HEK293 (cell line): Measurements from ENCODE around the gene KIF23.
A peak's percentile ranks its signal among the peaks of the same experiment; 100 is the strongest.

Experiments
- CTCF ChIA-PET: fragments of 350-600 bp; formaldehyde crosslinking; extraction: SDS; loops from one replicate; lab custom pipeline; 2021; ENCODE audit warnings: antibody characterized with exemption; lab: Yijun Ruan, JAX
- POLR2A ChIA-PET: fragments of 300-600 bp; formaldehyde crosslinking; extraction: SDS; loops from one replicate; lab custom pipeline; 2020; ENCODE audit warnings: antibody characterized with exemption, inconsistent platforms; lab: Yijun Ruan, JAX
- H3K27ac ChIP-seq: fragments of 200-500 bp; sonication (Bioruptor generic); 2 replicates; pipeline ENCODE4 v1.5.1; 2014; ENCODE audit warnings: low read depth, low read length, control low read depth, inconsistent platforms; ENCODE audit errors: extremely low read depth
- H3K36me3 ChIP-seq, 2 experiments: fragments of 200-500 bp in 1 of 2; sonication (Bioruptor generic) in 1 of 2; 1 replicate in 1 of 2; 2 replicates in 1 of 2; pipeline ENCODE4 v1.5.1; 2014 to 2017; ENCODE audit warnings: inconsistent platforms in 2 of 2, low read length in 2 of 2; ENCODE audit not compliant: control insufficient read depth in 2 of 2, insufficient read depth in 1 of 2
- H3K4me1 ChIP-seq: fragments of 200-500 bp; sonication (Bioruptor generic); 2 replicates; pipeline ENCODE4 v1.5.1; 2014; ENCODE audit warnings: mild to moderate bottlenecking, low read length, inconsistent platforms; ENCODE audit not compliant: control insufficient read depth, insufficient read depth
- H3K4me3 ChIP-seq: 2 replicates; pipeline ENCODE4 v1.5.1; 2011; ENCODE audit warnings: low read depth, mild to moderate bottlenecking, control low read depth, low read length, moderate library complexity
- H3K9me3 ChIP-seq: fragments of 200-500 bp; sonication (Bioruptor generic); 2 replicates; pipeline ENCODE4 v1.5.1; 2014; ENCODE audit warnings: low read depth, low read length, inconsistent platforms; ENCODE audit not compliant: control insufficient read depth, insufficient read depth
- PRDM10 ChIP-seq: fragments of 450-650 bp; formaldehyde crosslinking; IDR thresholded peaks from 2 replicates; pipeline ENCODE4 v1.5.1; 2016; ENCODE audit warnings: missing biosample characterization, missing genetic modification characterization
- SCRT1 ChIP-seq: fragments of 450-650 bp; formaldehyde crosslinking; IDR thresholded peaks from 2 replicates; pipeline ENCODE4 v1.5.1; 2016; ENCODE audit warnings: missing biosample characterization, missing genetic modification characterization, borderline replicate concordance
- SP7 ChIP-seq: fragments of 450-650 bp; formaldehyde crosslinking; IDR thresholded peaks from 2 replicates; pipeline ENCODE4 v1.5.1; 2016; ENCODE audit warnings: missing biosample characterization, missing genetic modification characterization
- ZNF132 ChIP-seq: fragments of 450-650 bp; formaldehyde crosslinking; IDR thresholded peaks from 2 replicates; pipeline ENCODE4 v1.5.1; 2017; ENCODE audit warnings: missing biosample characterization, missing genetic modification characterization, borderline replicate concordance
- ZNF18 ChIP-seq: fragments of 450-650 bp; formaldehyde crosslinking; IDR thresholded peaks from 2 replicates; pipeline ENCODE4 v1.5.1; 2016; ENCODE audit warnings: missing biosample characterization, missing genetic modification characterization
- ZNF354C ChIP-seq: fragments of 450-650 bp; formaldehyde crosslinking; IDR thresholded peaks from 2 replicates; pipeline ENCODE4 v1.5.1; 2016; ENCODE audit warnings: missing biosample characterization, missing genetic modification characterization, low read depth, borderline replicate concordance
- ZNF362 ChIP-seq: fragments of 450-650 bp; formaldehyde crosslinking; IDR thresholded peaks from 2 replicates; pipeline ENCODE4 v1.5.1; 2016; ENCODE audit warnings: missing biosample characterization, missing genetic modification characterization
- ZNF433 ChIP-seq: fragments of 450-650 bp; formaldehyde crosslinking; IDR thresholded peaks from 2 replicates; pipeline ENCODE4 v1.5.1; 2016; ENCODE audit warnings: missing biosample characterization, missing genetic modification characterization, low read depth
- ZNF501 ChIP-seq: fragments of 450-650 bp; formaldehyde crosslinking; IDR thresholded peaks from 2 replicates; pipeline ENCODE4 v1.5.1; 2016; ENCODE audit warnings: missing biosample characterization, missing genetic modification characterization
- ZNF510 ChIP-seq: fragments of 450-650 bp; formaldehyde crosslinking; IDR thresholded peaks from 2 replicates; pipeline ENCODE4 v1.5.1; 2018; ENCODE audit warnings: mild to moderate bottlenecking, missing genetic modification characterization, missing biosample characterization; ENCODE audit not compliant: insufficient replicate concordance
- ZNF513 ChIP-seq: fragments of 450-650 bp; IDR thresholded peaks from 2 replicates; pipeline ENCODE4 v1.5.1; 2018; ENCODE audit warnings: missing biosample characterization, missing genetic modification characterization
- ZNF624 ChIP-seq: fragments of 450-650 bp; formaldehyde crosslinking; IDR thresholded peaks from 2 replicates; pipeline ENCODE4 v1.5.1; 2017; ENCODE audit warnings: missing biosample characterization, missing genetic modification characterization
- ZNF664 ChIP-seq: fragments of 450-650 bp; formaldehyde crosslinking; IDR thresholded peaks from 2 replicates; pipeline ENCODE4 v1.5.1; 2016; ENCODE audit warnings: missing biosample characterization, missing genetic modification characterization
- ZNF837 ChIP-seq: fragments of 450-650 bp; formaldehyde crosslinking; IDR thresholded peaks from 2 replicates; pipeline ENCODE4 v1.5.1; 2016; ENCODE audit warnings: missing biosample characterization, missing genetic modification characterization
- TF ChIP-seq, protein P1 (sequence below): fragments of 450-650 bp; formaldehyde crosslinking; IDR thresholded peaks from 2 replicates; pipeline ENCODE4 v1.5.1; 2017; ENCODE audit warnings: missing biosample characterization, missing genetic modification characterization

Gene KIF23

GRCh38 chr15:69466733-69467132 lies 52.6 kb downstream of the KIF23 start:
- POLR2A ChIA-PET: interaction anchor here (1.0 to 2.9 kb wide), 3 partner anchors 9 to 53 kb away, joined by 3 to 19 read pairs (median 5); partner anchors contain the start of genes KIF23 and RPLP1
- Histone ChIP-seq H3K9me3 (no peaks in the 10 kb centered on the region), H3K4me3 (no peak overlapping the region), H3K4me1 (peaks cover 21% of the 10 kb centered on the region), H3K36me3 (no peaks in the 10 kb centered on the region)
- CTCF ChIA-PET: interaction anchor here (0.6 to 6.5 kb wide), 14 partner anchors 9 to 1038 kb away, joined by 3 to 65 read pairs (median 4); partner anchors contain the start of gene RPLP1
- TF ChIP-seq ZNF354C (tag by site-specific recombination) (no peak), ZNF664 (tag by site-specific recombination) (peak; percentile 96)
- TF ChIP-seq, all 188 proteins: peak for 1
- H3K27ac ChIP-seq: no peak overlapping the region

DNA sequence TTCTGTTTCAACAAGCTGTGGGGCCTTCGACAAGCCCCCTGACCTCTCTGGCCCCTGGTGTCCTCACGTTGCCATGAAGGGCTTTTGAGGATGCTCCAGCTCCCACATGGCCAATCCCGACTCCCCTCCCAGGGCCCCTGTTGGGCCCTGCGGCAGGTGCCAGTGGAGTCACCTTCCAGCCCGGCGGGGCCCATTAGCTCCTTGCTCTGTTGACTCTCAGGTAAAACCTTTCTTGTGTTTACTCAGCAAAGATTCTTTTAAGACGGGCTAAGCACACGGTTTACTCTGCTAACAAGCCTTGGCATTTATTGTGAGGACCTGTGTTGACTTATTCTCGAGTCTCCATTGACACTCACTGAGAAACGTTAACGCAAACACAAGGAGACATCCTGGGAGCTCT lies 53.5 kb downstream of the KIF23 start:
- Histone ChIP-seq H3K36me3 (no peaks in the 10 kb centered on the region), H3K27ac (peak overlapping the region; percentile 60), H3K4me1 (peaks cover 21% of the 10 kb centered on the region), H3K4me3 (no peak overlapping the region), H3K9me3 (no peaks in the 10 kb centered on the region)
- ChIA-PET POLR2A (interaction anchor here (0.6 to 3.3 kb wide), 5 partner anchors 10 to 632 kb away, joined by 3 to 26 read pairs (median 4); partner anchors contain the start of gene RPLP1), CTCF (interaction anchor here (0.7 to 6.5 kb wide), 10 partner anchors 10 to 1020 kb away, joined by 3 to 65 read pairs (median 3); no protein-coding TSS in a partner anchor)
- TF ChIP-seq ZNF501 (tag by site-specific recombination): no peak
- TF ChIP-seq ZNF362: no peak
- TF ChIP-seq ZNF837 (tag by site-specific recombination): no peak
- TF ChIP-seq ZNF132 (tag by site-specific recombination): no peak
- no peak for TF ChIP-seq ZNF624 (tag by site-specific recombination)
- TF ChIP-seq, protein P1, sequence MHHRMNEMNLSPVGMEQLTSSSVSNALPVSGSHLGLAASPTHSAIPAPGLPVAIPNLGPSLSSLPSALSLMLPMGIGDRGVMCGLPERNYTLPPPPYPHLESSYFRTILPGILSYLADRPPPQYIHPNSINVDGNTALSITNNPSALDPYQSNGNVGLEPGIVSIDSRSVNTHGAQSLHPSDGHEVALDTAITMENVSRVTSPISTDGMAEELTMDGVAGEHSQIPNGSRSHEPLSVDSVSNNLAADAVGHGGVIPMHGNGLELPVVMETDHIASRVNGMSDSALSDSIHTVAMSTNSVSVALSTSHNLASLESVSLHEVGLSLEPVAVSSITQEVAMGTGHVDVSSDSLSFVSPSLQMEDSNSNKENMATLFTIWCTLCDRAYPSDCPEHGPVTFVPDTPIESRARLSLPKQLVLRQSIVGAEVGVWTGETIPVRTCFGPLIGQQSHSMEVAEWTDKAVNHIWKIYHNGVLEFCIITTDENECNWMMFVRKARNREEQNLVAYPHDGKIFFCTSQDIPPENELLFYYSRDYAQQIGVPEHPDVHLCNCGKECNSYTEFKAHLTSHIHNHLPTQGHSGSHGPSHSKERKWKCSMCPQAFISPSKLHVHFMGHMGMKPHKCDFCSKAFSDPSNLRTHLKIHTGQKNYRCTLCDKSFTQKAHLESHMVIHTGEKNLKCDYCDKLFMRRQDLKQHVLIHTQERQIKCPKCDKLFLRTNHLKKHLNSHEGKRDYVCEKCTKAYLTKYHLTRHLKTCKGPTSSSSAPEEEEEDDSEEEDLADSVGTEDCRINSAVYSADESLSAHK (tag by site-specific recombination): no peak

- ChIA-PET POLR2A (interaction anchor here (0.9 to 3.3 kb wide), 3 partner anchors 11 to 52 kb away, joined by 3 to 26 read pairs (median 5); partner anchors contain the start of gene RPLP1), CTCF (interaction anchor here (0.6 to 6.5 kb wide), 10 partner anchors 9 to 1020 kb away, joined by 3 to 65 read pairs (median 4); no protein-coding TSS in a partner anchor)
- H3K4me1 ChIP-seq: peaks cover 18% of the 10 kb centered on the region
- no peaks in the 10 kb centered on the region for H3K36me3 ChIP-seq
- peak overlapping the region; percentile 60 for H3K27ac ChIP-seq
- H3K9me3 ChIP-seq: no peaks in the 10 kb centered on the region
- H3K4me3 ChIP-seq: no peak overlapping the region
- TF ChIP-seq SP7 (tag by site-specific recombination): peak; percentile 43; the same call in 1 of the 2 replicates
- TF ChIP-seq PRDM10 (tag by site-specific recombination): peak; percentile 74
- TF ChIP-seq ZNF513 (tag by site-specific recombination): no peak
- TF ChIP-seq ZNF18 (tag by site-specific recombination): no peak
- 0 out of 2 replicates have a peak, but pooled peaks have one; percentile 21 for TF ChIP-seq SCRT1 (tag by site-specific recombination)
- no peak for TF ChIP-seq ZNF433 (tag by site-specific recombination)
- no peak for TF ChIP-seq ZNF510 (tag by site-specific recombination)
These were observed 54.3 kb downstream of the KIF23 start for GRCh38 chr15:69468241-69469121.
